HL-60/S4 treated with retinoic acid at 250 ng/mL for 4 days and 3 days (cell line): Measurements from ENCODE around the gene FBLIM1.

ENCODE experiments used
- in situ Hi-C: fragments of 300-500 bp; cut with MboI; formaldehyde crosslinking; loops from 2 replicates; pipeline ENCODE4 v1.7.0; 2022; ENCODE audit warnings: low sequenced_read_pairs

FBLIM1 gene

GRCh38 chr1:15744122-15744679, 14.4 kb upstream of the FBLIM1 start:
- in situ Hi-C loops: no loop called here

DNA sequence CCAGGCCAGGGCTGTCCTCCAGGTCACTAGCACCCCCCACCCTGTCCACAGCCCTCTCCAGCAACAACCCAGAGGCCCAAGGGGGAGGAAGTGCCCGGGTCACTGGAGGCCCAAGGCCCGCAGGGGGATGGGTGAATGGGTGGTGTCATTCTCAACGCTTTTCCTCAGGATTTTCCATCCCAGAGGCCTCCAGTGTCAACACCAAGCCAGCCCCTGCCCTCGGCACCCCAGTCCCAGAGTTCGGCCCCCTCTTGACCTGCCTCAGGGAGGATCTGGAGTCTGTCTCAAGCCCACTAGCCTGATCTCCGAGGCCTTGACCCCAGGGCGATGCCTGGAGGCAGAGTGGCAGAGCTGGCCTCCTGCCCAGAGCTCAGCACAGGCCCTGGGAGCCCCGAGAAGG, 11.2 kb upstream of the FBLIM1 start:
- in situ Hi-C loops: no loop called here

DNA sequence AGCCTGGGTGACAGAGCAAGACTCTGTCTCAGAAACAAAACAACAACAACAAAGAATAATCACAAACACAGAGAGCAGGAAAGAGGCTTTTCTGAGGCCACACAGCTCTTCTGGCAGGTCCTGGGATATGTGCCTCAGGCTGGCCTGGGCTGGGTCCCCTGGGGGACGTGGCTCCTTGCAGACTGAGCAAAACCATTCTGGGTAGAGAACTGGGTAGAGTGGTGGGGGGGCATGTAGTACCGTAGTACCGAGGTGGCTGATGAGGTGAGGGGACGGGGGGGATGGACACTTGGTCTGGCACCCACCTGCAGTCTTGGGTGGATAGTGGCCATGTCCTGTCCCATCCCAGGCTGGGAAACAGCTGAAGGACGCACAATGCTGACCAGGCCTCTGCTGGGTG, 10.3 kb upstream of the FBLIM1 start:
- in situ Hi-C loops: no loop called here

DNA sequence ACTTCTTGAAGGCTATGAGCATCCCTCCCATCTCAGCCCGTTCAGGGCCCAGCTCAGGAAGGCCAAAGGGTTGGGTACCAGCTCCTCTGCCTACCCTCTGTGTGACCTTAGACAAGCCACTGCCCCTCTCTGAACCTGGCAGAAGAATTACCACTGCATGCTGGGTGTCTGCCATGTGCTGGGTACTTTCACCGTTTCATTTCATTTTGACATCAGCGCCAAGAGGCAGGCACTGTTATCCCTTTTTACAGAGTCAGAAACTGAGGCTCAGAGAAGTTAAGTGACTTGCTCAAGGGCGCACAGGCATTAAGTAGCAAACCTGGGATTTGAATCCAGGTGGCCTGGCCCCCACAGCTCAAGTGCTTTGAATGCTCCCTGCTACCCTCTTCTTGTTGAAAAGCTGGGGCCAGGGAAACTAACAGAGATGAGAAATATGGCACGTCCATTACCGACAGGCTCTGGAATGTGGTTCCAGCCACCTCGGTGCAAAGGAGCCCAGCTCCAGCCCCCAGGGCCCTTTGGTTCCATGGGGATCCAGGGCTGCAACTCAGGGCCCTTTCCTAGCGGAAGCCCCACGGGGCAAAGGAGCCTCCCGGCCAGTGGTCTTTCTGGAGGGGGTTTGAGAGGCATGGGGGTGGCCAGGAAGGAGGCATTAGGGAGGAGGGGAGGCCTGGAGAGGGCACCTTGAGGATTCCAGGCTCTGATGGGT, 9.8 kb upstream of the FBLIM1 start:
- in situ Hi-C loops: no loop called here

DNA sequence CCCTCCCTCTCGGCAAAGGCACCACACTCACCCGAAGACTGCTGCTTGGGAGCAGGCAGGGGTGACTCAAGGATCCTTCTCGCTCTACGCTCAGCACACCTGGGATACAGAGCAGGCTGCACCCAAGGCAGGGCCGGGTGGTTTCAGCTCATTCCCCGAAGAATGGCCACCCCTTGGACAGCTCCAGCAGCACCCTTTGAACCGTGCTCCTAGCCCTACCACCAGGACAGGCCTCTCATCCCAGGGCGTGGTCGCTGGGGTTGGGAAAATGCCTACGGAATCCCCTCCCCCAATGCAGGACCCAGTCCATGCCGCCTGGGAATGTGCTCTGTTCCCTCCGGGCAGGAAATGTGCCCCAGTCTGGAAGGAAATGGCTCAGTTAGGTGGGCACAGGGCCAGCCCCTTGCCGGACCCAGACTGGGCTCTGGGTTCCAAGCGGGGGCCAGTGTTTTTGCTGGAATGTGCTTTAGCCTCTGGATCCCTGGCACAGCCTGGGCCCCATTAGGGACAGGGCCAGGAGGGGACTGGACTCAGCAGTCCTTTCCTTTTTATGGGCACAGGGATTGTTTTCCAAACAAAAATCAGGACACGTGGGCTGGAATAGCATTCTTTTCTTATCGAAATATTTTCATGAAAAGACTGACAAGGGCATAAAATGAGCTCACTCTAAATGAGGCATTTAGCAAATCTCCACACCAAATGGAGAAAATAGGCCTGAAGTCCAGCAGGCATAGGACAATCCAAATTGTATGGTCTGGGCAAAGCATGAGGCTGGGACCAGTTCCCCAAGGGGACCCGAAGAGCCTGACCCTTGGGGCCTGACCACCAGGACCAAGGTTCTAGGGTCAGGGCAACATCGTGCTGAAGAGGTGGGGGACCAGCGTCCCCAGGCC, 8.9 kb upstream of the FBLIM1 start:
- in situ Hi-C loops: no loop called here

- in situ Hi-C loops: no loop called here
These were observed 7.7 kb upstream of the FBLIM1 start for GRCh38 chr1:15750924-15751323.

GRCh38 chr1:15751717-15752116, 6.9 kb upstream of the FBLIM1 start:
- in situ Hi-C loops: no loop called here

DNA sequence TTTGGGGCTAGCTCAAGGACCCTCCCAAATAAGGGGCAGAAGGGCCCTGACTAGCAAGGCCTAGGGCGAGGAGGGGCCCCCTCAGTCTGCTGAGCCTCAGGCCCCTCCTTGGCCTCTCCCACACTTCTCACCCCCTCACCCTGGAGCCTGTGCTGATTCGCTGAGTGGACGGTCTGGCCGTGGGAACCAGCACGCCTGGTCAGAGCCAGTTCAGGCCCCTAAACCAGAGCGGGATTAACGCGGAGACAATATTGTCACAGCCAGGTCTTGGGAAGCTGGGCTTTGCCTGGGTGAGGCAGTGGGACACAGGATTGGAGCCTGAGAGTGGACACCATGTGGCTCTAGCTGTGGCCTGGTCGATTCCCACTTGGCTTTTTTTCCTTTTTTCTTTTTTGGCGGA, 4.8 kb upstream of the FBLIM1 start:
- in situ Hi-C loops: no loop called here

- in situ Hi-C loops: no loop called here
These were observed 3.5 kb upstream of the FBLIM1 start for GRCh38 chr1:15755021-15755645.

DNA sequence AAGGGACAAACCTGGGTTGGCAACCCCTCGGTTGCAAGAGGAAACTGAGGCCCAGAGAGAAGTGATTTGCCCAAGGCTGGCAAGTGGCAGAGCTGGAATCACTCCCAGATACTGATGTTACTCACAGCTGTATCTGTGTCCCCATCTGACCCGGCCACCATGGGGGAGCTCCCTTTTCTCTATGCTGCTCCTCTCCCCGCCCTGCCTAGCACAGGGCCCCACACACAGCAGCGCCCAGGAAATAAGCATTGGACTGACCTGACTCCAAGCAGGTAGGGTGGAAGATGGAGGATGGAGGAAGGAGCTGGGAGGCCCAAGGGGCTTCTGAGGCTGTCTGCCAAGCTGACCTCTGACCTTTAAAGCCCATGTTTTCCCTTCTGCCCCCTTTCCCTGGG, 3.0 kb upstream of the FBLIM1 start:
- in situ Hi-C loops: no loop called here

DNA sequence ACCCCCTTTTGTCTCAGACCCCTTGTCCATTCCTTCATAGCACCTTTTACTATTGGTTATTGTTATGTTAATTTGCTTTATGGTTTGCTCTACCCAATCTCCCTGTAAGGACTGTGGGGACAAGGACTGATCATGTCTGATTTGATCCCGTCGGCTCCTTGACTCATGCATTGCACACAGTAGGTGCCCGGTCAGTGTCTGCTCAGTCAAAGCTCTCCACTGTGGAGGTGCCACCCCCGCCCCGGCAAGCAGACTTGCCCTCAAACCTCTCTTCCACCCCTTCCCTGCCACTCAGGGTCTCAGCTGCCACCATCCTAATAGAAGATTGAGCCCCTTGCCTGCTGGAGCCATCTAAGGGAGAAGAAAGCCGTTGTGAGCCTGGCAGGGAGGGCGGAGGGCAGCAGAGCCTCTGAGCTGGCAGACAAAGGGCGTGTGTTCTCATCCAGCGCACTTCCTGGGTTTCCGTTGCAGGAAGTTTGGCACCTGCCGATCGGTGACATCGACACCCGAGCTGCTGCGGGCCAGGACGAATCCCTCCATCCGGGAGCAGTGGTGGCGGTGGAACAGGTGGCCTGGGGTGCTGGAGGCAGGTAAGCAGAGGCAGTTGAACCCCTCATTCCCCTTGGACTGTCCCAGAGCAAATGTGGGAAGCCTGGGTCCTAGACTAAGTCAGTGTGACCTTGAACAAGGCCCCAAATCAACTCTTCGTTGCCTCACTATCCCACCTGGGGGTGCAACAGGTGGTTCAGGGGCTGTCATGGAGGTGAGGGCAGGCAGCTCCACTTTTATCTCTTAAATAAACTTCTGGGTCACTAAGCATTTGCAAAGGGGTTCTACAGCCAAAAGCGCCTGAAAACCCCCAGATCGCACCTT, 2.2 kb upstream of the FBLIM1 start:
- in situ Hi-C loops: no loop called here

- in situ Hi-C loops: no loop called here
These were observed 1.5 kb upstream of the FBLIM1 start for GRCh38 chr1:15757016-15757543.

DNA sequence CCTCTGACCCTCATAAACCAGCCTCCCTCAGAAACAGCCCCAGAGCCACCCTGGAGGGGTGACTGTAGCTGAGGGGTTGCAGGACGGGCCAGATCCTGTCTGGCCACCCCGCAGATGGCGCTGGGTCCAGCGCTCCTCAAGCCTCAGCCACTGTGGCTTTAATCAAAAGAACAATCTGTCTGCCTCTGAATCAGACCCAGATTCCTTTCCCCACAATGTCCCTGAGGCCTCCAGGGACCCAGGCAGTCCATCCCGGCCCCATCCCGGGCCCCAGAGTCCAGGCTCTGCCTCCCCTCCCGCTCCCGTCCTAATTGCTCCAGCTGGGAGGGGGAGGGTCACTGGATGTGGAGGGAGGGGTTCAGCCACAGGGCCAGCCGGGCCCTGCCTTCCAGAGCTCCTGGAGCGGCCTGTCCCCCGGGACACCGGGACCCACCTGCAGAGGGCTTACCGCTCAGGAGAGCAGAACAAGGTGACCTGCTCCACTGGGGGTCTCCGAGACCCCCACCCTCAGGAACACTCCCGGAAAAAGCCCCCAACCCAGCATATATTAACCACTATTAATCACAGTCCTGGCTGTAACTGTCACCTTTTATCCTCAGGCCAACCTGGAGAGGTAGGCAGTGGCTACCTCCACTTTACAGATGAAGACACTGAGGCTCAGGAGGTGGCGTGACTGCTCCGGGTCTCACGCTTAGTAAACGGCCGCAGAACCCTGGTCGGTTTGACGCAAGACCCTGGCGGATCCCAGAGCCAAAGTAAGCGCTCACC, 836 bp upstream of the FBLIM1 start:
- in situ Hi-C loops: no loop called here

- in situ Hi-C loops: no loop called here
These were observed 512 bp downstream of the FBLIM1 start for GRCh38 chr1:15758953-15759661.

- in situ Hi-C loops: no loop called here
These were observed 2.1 kb downstream of the FBLIM1 start for GRCh38 chr1:15760520-15761211.

DNA sequence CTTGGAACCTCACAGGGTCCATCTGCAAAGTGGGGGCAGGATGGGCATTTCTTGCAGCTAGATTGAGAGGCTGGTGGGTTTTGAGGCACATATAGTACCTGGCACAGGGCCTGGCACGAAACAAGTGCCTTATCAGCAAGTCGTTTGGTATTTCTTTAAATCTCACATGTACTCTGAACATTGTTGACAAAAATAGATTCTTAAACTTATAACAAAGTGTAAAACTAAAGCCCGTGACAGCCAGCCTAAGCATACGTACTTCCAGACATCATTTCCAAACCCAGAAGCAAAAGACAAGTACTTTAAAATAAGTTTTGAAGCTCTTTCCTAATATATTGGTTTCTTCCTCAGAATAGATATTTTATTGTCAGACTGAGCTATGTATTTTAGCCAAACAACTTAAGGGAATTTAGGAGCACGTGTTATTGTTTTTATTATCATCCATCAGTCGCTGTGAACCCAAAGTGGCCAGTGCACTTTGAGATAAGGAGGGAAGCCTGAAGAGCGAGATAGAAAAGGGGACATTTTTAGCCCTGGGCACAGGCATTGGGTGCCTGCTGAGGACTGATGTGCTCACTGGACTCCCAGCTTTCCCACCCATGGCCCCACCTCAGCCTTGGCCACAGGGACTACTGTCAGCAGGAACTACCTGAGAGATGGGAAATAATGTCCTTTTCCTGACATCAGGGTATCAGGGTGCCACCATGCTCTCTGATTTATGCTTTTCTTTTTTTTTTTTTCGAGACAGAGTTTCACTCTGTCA, 3.0 kb downstream of the FBLIM1 start:
- in situ Hi-C loops: no loop called here

DNA sequence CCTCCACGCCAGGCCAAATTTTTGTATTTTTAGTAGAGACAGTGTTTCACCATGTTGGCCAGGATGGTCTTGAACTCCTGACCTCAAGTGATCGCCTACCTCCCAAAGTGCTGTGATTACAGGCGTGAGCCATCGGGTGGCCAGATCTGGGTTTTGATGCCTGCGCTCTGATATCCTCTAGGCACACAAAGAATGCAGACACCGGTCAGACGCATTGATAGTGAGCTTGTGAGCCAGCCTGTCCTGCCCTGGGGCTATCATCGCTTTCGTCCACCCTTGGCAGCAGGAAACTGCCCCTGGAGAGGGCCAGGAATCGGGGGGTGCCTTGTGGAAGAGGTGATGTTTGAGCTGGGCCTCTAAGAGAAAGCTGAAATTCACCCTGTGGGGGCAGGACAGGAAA, 4.0 kb downstream of the FBLIM1 start:
- in situ Hi-C loops: no loop called here
